Activated naive CD4-positive, alpha-beta T cell treated with anti-CD3 and anti-CD28 coated beads for 36 hours (primary cell): ENCODE data around the gene LMNA. TPM values are rescaled to one million over a fixed set of nuclear protein-coding genes. Genes with fewer than 3 reads are reported as not detected.

Experiments
- CTCF ChIA-PET: fragments of 350-600 bp; sonication (Branson Sonifier 250); formaldehyde crosslinking; loops from one replicate; lab custom pipeline; 2021; ENCODE audit warnings: antibody characterized with exemption; lab: Charles Lee
- DNase-seq: peaks from one replicate; pipeline ENCODE4 v3.0.0-alpha.2; 2020
- H3K27ac Mint-ChIP-seq: one replicate; pipeline ENCODE4 v1.8.0; 2021; ENCODE audit warnings: mild to moderate bottlenecking, mixed read lengths
- H3K27me3 Mint-ChIP-seq: one replicate; pipeline ENCODE4 v1.8.0; 2021; ENCODE audit warnings: low read depth, mixed read lengths
- H3K36me3 Mint-ChIP-seq: one replicate; pipeline ENCODE4 v1.8.0; 2021; ENCODE audit warnings: low read depth, mixed read lengths
- H3K4me1 Mint-ChIP-seq: one replicate; pipeline ENCODE4 v1.8.0; 2021; ENCODE audit warnings: low read depth, mixed read lengths
- H3K4me3 Mint-ChIP-seq: one replicate; pipeline ENCODE4 v1.8.0; 2021; ENCODE audit warnings: mild to moderate bottlenecking, moderate library complexity, mixed read lengths
- H3K9me3 Mint-ChIP-seq: one replicate; pipeline ENCODE4 v1.8.0; 2021; ENCODE audit warnings: mixed read lengths
- intact Hi-C: fragments of 100-400 bp; cut with micrococcal nuclease; formaldehyde crosslinking; loops from one replicate; pipeline ENCODE4 v1.15.1; 2023
- total RNA-seq, 2 experiments: library from RNA; stranded (reverse); gene quantifications; one replicate each; pipeline ENCODE4 v1.2.3, GENCODE V29; 2021

Gene LMNA
- total RNA-seq, 2 experiments from 2014 or later = 62.1 to 62.6 TPM

DNA sequence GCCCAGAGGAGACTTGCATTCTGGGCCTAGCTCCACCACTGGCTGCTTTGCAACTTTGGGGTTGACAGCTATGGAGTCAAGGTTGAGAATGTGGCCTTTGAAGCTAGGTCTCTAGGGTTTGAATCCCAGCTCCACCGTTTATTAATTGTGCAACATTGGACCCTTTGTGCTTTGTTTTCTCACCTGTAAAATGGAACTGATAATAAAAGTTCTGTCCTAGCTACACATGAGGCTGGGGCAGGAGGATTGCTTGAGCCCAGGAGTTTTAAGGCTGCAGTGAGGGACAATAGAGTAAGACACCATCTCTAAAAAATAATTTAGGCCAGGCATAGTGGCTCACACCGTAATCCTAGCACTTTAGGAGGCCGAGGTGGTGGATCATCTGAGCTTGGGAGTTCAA, 15.2 kb upstream of the LMNA start:
- Mint-ChIP-seq H3K36me3 (no peaks in the 10 kb centered on the region), H3K9me3 (no peaks in the 10 kb centered on the region), H3K4me1 (peaks cover 65% of the 10 kb centered on the region), H3K27me3 (peaks cover 12% of the 10 kb centered on the region), H3K27ac (no peak overlapping the region), H3K4me3 (no peak overlapping the region)
- CTCF ChIA-PET = interaction anchor here (0.6 to 16.2 kb wide), 3 partner anchors 10 to 29 kb away, joined by 3 to 737 read pairs (median 34); partner anchors contain the start of gene LMNA
- no peak for DNase-seq
- intact Hi-C loops = loop anchor here (5.0 kb wide), 1 partner anchor 358 kb away; no protein-coding TSS in a partner anchor

DNA sequence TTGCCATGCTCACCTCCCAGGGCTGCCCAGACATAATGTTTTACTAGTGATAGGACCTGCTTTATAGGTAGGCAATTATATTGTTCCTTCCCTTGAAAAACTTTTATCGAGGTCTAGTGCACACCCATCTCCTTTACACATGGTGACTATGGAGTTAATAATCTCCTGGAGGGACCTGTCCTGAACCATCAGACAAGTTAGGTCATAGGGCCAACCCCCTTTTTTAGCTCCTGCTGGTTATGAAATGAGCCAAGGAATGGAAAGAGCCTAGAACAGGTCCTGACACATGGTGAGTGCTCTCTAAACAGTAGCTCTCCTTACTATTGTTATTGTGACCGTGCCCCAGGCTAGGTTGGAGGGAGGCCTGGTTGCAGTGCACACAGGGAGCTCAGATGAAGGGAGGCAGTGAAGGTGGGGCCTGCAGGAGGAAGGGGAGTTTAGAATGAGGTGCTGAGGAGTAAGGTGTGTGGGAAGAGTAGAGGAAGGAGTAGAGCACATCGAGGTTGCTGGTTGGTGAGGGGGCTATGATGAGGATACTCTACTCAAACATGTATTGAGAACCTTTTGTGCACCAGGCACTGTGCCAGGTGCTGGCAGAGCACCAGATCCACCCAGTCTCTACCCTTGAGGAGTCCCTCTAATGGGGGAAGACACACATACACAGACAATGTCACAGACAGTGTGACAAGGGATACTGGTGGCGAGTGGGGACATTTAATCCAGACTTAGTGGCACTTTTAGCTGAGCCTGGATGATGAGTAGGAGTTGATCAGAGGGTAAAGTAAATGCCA, 14.1 kb upstream of the LMNA start:
- H3K27ac Mint-ChIP-seq = no peak overlapping the region
- CTCF ChIA-PET = interaction anchor here (0.6 to 16.2 kb wide), 4 partner anchors 11 to 117 kb away, joined by 3 to 737 read pairs (median 4); no protein-coding TSS in a partner anchor
- intact Hi-C loops = no loop called here
- H3K4me1 Mint-ChIP-seq = peaks cover 73% of the 10 kb centered on the region
- H3K9me3 Mint-ChIP-seq = no peaks in the 10 kb centered on the region
- H3K27me3 Mint-ChIP-seq = peaks cover 12% of the 10 kb centered on the region
- DNase-seq = peak; percentile 27
- no peaks in the 10 kb centered on the region for H3K36me3 Mint-ChIP-seq
- no peak overlapping the region for H3K4me3 Mint-ChIP-seq

DNA sequence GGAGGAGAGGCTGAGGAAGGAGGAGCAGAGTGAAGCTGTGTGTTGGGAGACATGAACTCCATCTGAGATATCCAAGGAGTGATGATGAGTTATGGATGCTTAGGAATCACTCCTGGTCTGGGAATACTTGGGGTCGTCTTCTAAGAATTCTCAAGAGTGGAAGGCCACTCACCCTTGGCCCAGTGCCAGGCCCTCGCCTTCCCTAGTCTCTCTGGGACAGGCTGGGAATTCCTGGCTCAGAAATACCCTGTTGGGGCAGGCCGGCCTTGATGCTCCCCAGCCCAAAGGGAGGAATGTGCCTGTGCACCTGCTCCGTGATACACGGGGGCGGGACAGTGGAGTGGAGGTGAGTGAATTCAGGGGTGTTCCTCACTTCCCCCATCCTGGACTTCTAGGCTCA, 12.6 kb upstream of the LMNA start:
- no peaks in the 10 kb centered on the region for H3K9me3 Mint-ChIP-seq
- H3K27me3 Mint-ChIP-seq = peaks cover 12% of the 10 kb centered on the region
- H3K4me1 Mint-ChIP-seq = peaks cover 72% of the 10 kb centered on the region
- H3K36me3 Mint-ChIP-seq = no peaks in the 10 kb centered on the region
- CTCF ChIA-PET = interaction anchor here (1.2 to 16.2 kb wide), 2 partner anchors 25 to 27 kb away, joined by 3 to 737 read pairs; no protein-coding TSS in a partner anchor
- H3K4me3 Mint-ChIP-seq = no peak overlapping the region
- DNase-seq = no peak
- no peak overlapping the region for H3K27ac Mint-ChIP-seq
- intact Hi-C loops = no loop called here

DNA sequence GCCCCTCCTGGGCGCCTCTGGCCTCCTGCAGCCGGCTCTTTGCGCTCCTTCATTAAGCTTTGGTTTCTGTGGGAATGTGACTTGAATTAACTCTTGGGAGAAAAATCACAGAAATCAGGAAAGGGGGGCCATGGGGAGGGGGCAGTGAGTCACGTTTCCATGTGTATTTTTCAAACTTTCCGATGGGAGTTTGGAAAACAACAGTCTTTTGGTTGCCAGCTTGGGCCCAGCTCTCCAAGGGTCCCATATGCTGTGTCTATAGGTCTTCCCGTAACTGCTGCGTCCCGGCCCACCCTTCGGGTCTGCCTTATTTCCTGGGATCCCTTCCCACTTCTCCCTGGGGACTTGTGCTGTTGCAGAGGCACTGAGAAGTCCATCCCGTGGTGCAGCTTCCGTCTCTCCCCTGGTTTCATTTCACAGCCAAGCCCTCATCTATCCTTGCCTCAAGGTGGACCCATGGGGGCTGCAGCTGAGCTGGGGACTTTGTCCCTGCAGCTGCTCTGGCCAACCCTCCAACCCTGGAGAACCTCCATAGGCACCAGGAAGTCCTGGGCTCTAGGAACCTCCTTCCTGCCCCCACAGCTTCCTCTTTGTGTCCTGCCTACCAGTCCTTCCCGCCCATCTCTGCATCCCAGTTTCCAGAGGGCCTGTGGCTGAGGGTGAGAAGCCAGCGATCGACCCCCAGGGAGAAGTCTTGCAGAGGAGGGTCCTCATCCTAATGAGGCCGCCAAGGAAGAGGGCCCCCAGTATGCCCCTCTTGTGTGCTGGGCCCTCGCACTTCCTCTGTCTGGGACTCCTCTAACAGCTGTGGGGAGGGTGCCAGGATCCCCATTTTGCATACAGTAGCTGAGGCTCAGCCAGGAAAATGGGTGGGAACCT, 11.6 kb upstream of the LMNA start:
- no peak for DNase-seq
- Mint-ChIP-seq H3K27me3 (peaks cover 17% of the 10 kb centered on the region), H3K27ac (no peak overlapping the region), H3K4me1 (peaks cover 69% of the 10 kb centered on the region), H3K4me3 (no peak overlapping the region), H3K36me3 (no peaks in the 10 kb centered on the region), H3K9me3 (no peaks in the 10 kb centered on the region)
- intact Hi-C loops = no loop called here
- CTCF ChIA-PET = interaction anchor here (0.6 to 3.5 kb wide), 5 partner anchors 10 to 405 kb away, joined by 3 to 23 read pairs (median 3); no protein-coding TSS in a partner anchor

DNA sequence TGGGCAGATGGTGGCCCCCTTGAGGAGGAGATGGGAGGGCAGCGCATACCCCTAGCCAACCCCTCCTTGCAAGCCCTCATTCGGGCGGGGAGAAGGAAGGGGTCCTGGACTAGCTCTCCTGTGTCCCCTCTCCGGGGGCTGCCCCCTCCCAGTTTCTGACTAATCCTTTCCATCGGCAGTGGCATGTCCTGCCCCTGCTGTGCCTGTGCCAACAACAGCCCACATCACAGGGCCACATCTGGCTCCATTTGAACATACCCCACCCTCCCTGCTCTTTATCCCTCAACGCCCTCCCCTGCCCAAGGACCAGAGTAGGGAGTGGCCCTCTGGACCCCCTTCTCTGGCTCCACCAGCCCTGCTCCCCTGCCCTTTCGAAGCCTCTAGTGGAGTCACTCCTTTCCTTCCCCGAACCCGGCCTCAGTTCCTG, 11.0 kb upstream of the LMNA start:
- DNase-seq = peak; percentile 74
- H3K4me1 Mint-ChIP-seq = peaks cover 65% of the 10 kb centered on the region
- no peak overlapping the region for H3K4me3 Mint-ChIP-seq

DNA sequence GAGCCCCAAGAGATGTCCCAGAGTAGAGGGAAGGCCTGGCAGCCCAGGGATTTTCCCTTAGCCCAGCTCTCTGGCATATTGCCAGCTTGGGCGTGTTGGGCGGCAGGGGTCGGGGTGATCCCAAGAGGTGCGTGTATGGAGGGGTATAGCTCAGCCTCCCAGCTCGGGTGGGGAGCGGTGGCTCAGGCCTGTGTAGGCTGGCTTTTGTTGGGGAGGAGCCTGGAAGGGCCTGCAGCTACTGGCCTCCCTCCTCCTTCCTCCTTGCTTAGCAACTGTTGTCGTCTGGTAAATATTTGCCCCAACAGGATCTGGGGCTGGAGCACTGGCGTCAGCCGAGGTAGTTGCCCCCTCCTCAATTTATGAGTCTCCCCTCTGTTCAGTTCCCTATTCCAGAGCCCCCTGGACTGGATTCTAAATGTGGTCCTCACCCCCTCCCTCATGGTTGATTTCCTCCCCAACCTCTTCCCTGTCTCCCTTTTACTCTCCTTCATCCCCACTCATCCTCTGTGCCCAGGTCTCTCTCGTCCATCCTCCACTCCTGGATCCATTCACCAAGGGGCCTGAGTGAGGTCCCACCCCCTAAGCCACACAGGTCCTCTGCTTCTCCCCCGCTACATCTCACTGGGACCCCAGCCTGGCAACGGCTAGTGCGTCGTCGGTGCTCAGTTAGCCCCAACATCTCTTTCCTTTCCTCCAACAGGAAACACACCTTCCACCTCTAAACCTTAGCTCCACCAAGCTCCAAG, 10.3 kb upstream of the LMNA start:
- no peaks in the 10 kb centered on the region for H3K36me3 Mint-ChIP-seq
- no peaks in the 10 kb centered on the region for H3K9me3 Mint-ChIP-seq
- DNase-seq = peak; percentile 48
- intact Hi-C loops = no loop called here
- CTCF ChIA-PET = interaction anchor here (0.7 to 4.1 kb wide), 5 partner anchors 9 to 27 kb away, joined by 3 to 38 read pairs (median 5); partner anchors contain the start of gene LMNA
- H3K4me1 Mint-ChIP-seq = peaks cover 61% of the 10 kb centered on the region
- peaks cover 16% of the 10 kb centered on the region for H3K27me3 Mint-ChIP-seq
- no peak overlapping the region for H3K4me3 Mint-ChIP-seq
- peak overlapping the region; percentile 63 for H3K27ac Mint-ChIP-seq

More for the DNA sequence above, 11.0 kb upstream of the LMNA start:
- peaks cover 17% of the 10 kb centered on the region for H3K27me3 Mint-ChIP-seq
- CTCF ChIA-PET = interaction anchor here (0.6 to 3.5 kb wide), 6 partner anchors 10 to 325 kb away, joined by 3 to 23 read pairs (median 4); partner anchors contain the start of gene LMNA
- H3K9me3 Mint-ChIP-seq = no peaks in the 10 kb centered on the region
- no peaks in the 10 kb centered on the region for H3K36me3 Mint-ChIP-seq
- intact Hi-C loops = no loop called here
- peak overlapping the region; percentile 63 for H3K27ac Mint-ChIP-seq

DNA sequence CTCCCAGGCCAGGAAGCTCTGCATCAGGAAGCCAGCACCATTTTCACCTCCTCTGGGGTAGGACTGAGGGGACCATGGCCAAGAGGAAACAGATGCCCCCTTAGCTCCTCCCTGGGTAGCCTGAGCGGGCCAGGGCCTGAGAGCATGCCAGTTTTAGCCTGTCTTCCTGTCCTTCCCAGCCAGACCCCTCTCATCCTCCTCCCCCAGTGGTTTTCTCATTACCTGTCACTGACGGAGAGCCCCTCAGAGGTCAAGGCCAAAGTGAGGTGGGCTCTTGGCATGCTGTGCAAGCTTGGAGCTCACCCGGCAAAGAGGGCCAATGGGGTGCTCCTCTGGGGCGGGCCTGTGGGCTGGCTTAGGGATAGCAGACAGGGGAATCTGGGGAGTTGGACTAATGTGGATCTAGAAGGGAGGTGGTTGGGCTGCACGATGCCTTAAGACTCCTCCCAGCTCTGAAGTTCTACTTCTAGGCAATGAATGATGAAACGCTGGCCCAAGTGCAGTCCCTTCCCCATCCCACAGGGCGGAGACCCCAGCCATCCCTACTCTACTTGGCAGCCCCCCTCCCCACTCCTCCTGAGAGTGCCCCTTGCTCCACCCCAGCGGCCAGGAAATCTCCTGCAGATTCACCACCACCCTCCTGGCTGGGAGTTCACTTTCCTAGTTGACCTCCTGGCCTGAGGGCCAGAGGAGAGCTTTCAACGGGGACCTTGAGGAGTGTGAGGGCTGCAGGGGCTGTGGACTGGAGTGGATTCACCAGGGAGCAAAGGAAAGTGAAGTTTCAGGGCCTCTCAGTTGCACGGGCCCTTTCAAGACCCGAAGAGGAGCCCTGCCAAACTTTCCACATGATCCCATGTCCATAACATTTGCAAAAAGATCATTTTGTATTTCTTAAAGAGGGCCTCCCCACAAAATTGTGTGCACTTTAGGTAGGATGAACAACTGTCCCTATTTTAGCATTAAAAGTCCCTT, 9.4 kb upstream of the LMNA start:
- no peaks in the 10 kb centered on the region for H3K9me3 Mint-ChIP-seq

DNA sequence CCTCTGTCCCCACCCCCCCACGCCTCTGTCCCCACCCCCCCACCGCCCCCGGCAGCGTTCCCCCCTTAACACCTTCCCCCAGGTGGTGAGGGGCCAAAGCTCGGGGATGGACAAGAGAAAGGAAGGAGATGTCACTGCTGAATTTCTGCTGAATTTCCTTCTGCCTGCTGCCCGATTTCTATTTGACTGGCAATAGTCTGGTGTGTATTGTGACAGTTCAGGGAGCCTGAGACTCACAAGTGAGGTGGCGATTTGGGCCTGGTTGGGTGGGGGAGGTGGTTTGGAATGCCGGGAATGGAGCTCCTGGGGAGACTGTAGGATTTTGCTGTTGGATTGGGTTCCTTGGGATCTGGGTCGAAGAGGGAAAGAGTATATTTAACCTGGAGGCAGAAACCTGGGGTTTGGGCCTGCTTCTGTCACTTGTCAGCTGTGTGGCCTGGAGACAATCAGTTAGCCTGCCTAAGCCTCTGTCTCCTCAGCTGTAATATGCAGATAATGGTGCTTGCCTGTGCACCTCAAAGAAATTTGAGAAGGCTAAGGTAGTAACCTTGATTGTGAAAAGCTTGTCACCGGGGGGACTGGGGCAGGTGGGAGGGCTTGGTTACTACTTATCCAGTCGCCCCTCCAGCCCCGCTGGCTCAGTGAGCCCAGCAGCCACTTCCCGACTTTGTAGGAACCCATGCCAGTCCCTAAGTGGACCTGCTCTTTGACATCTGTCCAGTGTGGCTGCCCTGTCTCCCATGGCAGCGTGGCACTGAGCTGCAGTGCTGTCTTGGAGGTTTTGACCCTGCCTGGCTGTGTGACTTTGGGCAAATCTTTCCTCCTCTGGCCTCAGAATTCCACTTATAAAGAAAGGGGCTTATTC, 7.7 kb upstream of the LMNA start:
- intact Hi-C loops = loop anchor here (1.0 kb wide), 6 partner anchors 7 to 111 kb away; partner anchors contain the start of gene LMNA
- Mint-ChIP-seq H3K27ac (peak overlapping the region; percentile 90), H3K4me3 (peak overlapping the region; percentile 66), H3K4me1 (peaks cover 53% of the 10 kb centered on the region), H3K36me3 (no peaks in the 10 kb centered on the region), H3K9me3 (no peaks in the 10 kb centered on the region), H3K27me3 (peaks cover 7% of the 10 kb centered on the region)
- CTCF ChIA-PET = interaction anchor here (0.6 to 4.8 kb wide), 8 partner anchors 12 to 118 kb away, joined by 3 to 55 read pairs (median 7); no protein-coding TSS in a partner anchor
- DNase-seq = no peak

More for the DNA sequence above, 9.4 kb upstream of the LMNA start:
- Mint-ChIP-seq H3K36me3 (no peaks in the 10 kb centered on the region), H3K4me3 (peak overlapping the region; percentile 54), H3K27ac (peak overlapping the region; percentile 90), H3K4me1 (peaks cover 61% of the 10 kb centered on the region), H3K27me3 (peaks cover 14% of the 10 kb centered on the region)
- no peak for DNase-seq
- intact Hi-C loops = no loop called here
- CTCF ChIA-PET = interaction anchor here (1.2 to 4.1 kb wide), 4 partner anchors 9 to 119 kb away, joined by 3 to 38 read pairs (median 14); partner anchors contain the start of gene LMNA

DNA sequence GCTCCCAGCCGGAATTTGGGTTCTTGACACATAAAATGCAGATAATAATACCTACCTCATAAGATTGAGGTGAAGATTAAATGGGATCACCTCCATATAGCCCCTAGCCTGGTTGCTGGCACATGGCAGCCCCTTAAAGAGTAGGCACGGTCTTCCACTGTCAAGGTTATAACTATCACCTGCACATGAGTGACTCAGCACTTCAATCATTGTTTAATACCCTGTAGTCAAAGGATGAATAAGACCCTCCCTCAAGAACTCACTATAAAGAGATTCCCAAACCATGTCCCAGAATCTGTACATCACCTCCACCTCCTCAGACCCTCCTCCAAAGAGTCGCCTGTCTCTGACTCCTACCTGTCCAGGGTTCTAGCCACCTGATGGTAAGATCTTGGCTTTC, 6.5 kb upstream of the LMNA start:
- no peak for DNase-seq
- Mint-ChIP-seq H3K36me3 (no peaks in the 10 kb centered on the region), H3K27me3 (peaks cover 9% of the 10 kb centered on the region), H3K27ac (no peak overlapping the region), H3K4me3 (no peak overlapping the region), H3K9me3 (no peaks in the 10 kb centered on the region), H3K4me1 (peaks cover 49% of the 10 kb centered on the region)
- CTCF ChIA-PET = interaction anchor here (0.5 to 4.8 kb wide), 4 partner anchors 13 to 252 kb away, joined by 3 to 55 read pairs (median 22); no protein-coding TSS in a partner anchor
- intact Hi-C loops = no loop called here
